ENCODE measurements around the gene TBC1D24. TPM values are rescaled to one million over a fixed set of nuclear protein-coding genes. Genes with fewer than 3 reads are reported as not detected.
A peak's percentile ranks its signal among the peaks of the same experiment; 100 is the strongest.
"Not testable (repeated sequence)": the region's sequence is repeated elsewhere in the genome, so short reads cannot be mapped to it uniquely, and the experiment has no call there.

The TBC1D24 gene
- polyA plus RNA-seq, 1 experiment = 6.0 TPM

GRCh38 chr16:2531371-2531695 is 56.4 kb downstream of the TBC1D24 start, which contains the start of gene CEMP1:
TSS of gene CEMP1 (minus strand) at chr16:2531408. CDS start at chr16:2531073, 335 bp downstream.
- Histone ChIP-seq H3K27me3 (ENCODE audit: control insufficient read depth, insufficient read depth, low read length) (no peaks in the 10 kb centered on the region), H3K27ac (ENCODE audit: low read depth, low read length) (peak within 1 kb of the TSS; percentile 68), H3K9me3 (ENCODE audit: control insufficient read depth, insufficient read depth, low read length) (peaks cover 7% of the 10 kb centered on the region), H3K4me3 (ENCODE audit: low read depth, low read length) (peak within 1 kb of the TSS; percentile 65)
- ChIA-PET CTCF (no interaction called here), POLR2A (interaction anchor here (0.6 to 3.0 kb wide), 3 partner anchors 11 to 340 kb away, joined by 3 to 22 read pairs (median 3); partner anchors contain the start of gene AMDHD2)
- TF ChIP-seq CTCF (IDR thresholded peaks at IDR 0.05; ENCODE audit: low read depth, low read length) = no peak
- DNase-seq (ENCODE audit: low read depth, low spot score) = no peak

- peak overlapping the region; percentile 65 for H3K4me3 ChIP-seq (ENCODE audit: low read depth, low read length)
- H3K9me3 ChIP-seq (ENCODE audit: control insufficient read depth, insufficient read depth, low read length) = peaks cover 7% of the 10 kb centered on the region
- ChIA-PET CTCF (no interaction called here), POLR2A (interaction anchor here (0.6 to 3.0 kb wide), 3 partner anchors 11 to 317 kb away, joined by 3 to 22 read pairs (median 7); partner anchors contain the start of genes AMDHD2 and PGP)
- H3K27me3 ChIP-seq (ENCODE audit: control insufficient read depth, insufficient read depth, low read length) = no peaks in the 10 kb centered on the region
- no peak for TF ChIP-seq CTCF (IDR thresholded peaks at IDR 0.05; ENCODE audit: low read depth, low read length)
- peak; percentile 88 for DNase-seq (ENCODE audit: low read depth, low spot score)
- H3K27ac ChIP-seq (ENCODE audit: low read depth, low read length) = peak overlapping the region; percentile 68
These were observed 57.0 kb downstream of the TBC1D24 start for GRCh38 chr16:2531696-2532493.

GRCh38 chr16:2532494-2533141 is 57.7 kb downstream of the TBC1D24 start:
- CTCF ChIA-PET = no interaction called here
- peaks cover 7% of the 10 kb centered on the region for H3K9me3 ChIP-seq (ENCODE audit: control insufficient read depth, insufficient read depth, low read length)
- no peak for TF ChIP-seq CTCF (IDR thresholded peaks at IDR 0.05; ENCODE audit: low read depth, low read length)

GRCh38 chr16:2533142-2533755 is 58.3 kb downstream of the TBC1D24 start:
- CTCF ChIA-PET; H3K4me3 ChIP-seq (ENCODE audit: low read depth, low read length); H3K9me3 ChIP-seq (ENCODE audit: control insufficient read depth, insufficient read depth, low read length); DNase-seq (ENCODE audit: low read depth, low spot score); H3K27me3 ChIP-seq (ENCODE audit: control insufficient read depth, insufficient read depth, low read length): not testable (repeated sequence)
- POLR2A ChIA-PET = interaction anchor here (3.0 kb wide), 1 partner anchor 13 kb away, joined by 22 read pairs; the partner anchor contains the start of gene AMDHD2
- H3K27ac ChIP-seq (ENCODE audit: low read depth, low read length) = peak overlapping the region; percentile 61

More at GRCh38 chr16:2532494-2533141, 57.7 kb downstream of the TBC1D24 start:
- POLR2A ChIA-PET = interaction anchor here (0.6 to 3.0 kb wide), 2 partner anchors 12 to 318 kb away, joined by 7 to 22 read pairs; partner anchors contain the start of genes AMDHD2 and PGP
- Histone ChIP-seq H3K4me3 (ENCODE audit: low read depth, low read length) (peak overlapping the region; percentile 65), H3K27ac (ENCODE audit: low read depth, low read length) (peak overlapping the region; percentile 61), H3K27me3 (ENCODE audit: control insufficient read depth, insufficient read depth, low read length) (no peaks in the 10 kb centered on the region)
- DNase-seq (ENCODE audit: low read depth, low spot score) = no peak

GRCh38 chr16:2533912-2534311 is 59.0 kb downstream of the TBC1D24 start:
- ChIA-PET CTCF (no interaction called here), POLR2A (no interaction called here)
- TF ChIP-seq CTCF (IDR thresholded peaks at IDR 0.05; ENCODE audit: low read depth, low read length) = no peak
- Histone ChIP-seq H3K27ac (ENCODE audit: low read depth, low read length) (no peak overlapping the region), H3K27me3 (ENCODE audit: control insufficient read depth, insufficient read depth, low read length) (no peaks in the 10 kb centered on the region), H3K4me3 (ENCODE audit: low read depth, low read length) (no peak overlapping the region), H3K9me3 (ENCODE audit: control insufficient read depth, insufficient read depth, low read length) (peaks cover 7% of the 10 kb centered on the region)
- DNase-seq (ENCODE audit: low read depth, low spot score) = no peak

GRCh38 chr16:2534335-2534734 is 59.4 kb downstream of the TBC1D24 start:
- POLR2A ChIA-PET; DNase-seq (ENCODE audit: low read depth, low spot score); H3K27me3 ChIP-seq (ENCODE audit: control insufficient read depth, insufficient read depth, low read length); H3K4me3 ChIP-seq (ENCODE audit: low read depth, low read length); CTCF ChIA-PET; H3K9me3 ChIP-seq (ENCODE audit: control insufficient read depth, insufficient read depth, low read length); H3K27ac ChIP-seq (ENCODE audit: low read depth, low read length): not testable (repeated sequence)

Measured in AG04450 (cell line).